K562 (cell line): ENCODE data around the gene ROPN1L. TPM values are rescaled to one million over a fixed set of nuclear protein-coding genes. Genes with fewer than 3 reads are reported as not detected.

Source experiments
- ATAC-seq: fragments of 200-7000 bp; cut with Tn5 transposase; 3 replicates; pipeline ENCODE4 v1.9.1; 2020; ENCODE audit warnings: moderate library complexity
- BruUV-seq: library from RNA; stranded (reverse); fragments of 400-500 nt; replicated peaks from 2 replicates; lab custom pipeline; 2021; lab: Mats Ljungman, UMichigan
- CTCF ChIA-PET: fragments of 300-600 bp; formaldehyde crosslinking; extraction: SDS; loops from one replicate; lab custom pipeline; 2021; ENCODE audit warnings: low intra/inter-chr PET ratio; lab: Yijun Ruan, JAX
- POLR2A ChIA-PET: fragments of 300-600, 350-650 bp; sonication (Branson Sonifier 250); formaldehyde crosslinking; extraction: SDS; loops from one replicate; lab custom pipeline; 2021; ENCODE audit warnings: antibody characterized with exemption, inconsistent platforms; lab: Yijun Ruan, JAX
- DNase-seq, 4 experiments: peaks; one replicate each; pipeline versions ENCODE4 v3.0.0 to v3.0.0-alpha.2; 2011 to 2018; ENCODE audit warnings: low spot score in 3 of 4, mixed read lengths in 3 of 4; ENCODE audit errors: extremely low read depth in 1 of 4
- FAIRE-seq: peaks from 2 replicates; lab custom pipeline; 2011; peaks lifted over from hg19 to GRCh38; lab: Jason Lieb, UNC
- H2AFZ ChIP-seq: 2 replicates; pipeline ENCODE4 v1.6.0; 2011; ENCODE audit warnings: low read depth, low read length, control low read depth, inconsistent platforms
- H3K27ac ChIP-seq: fragments of 200-600 bp; 3 replicates; pipeline ENCODE4 v1.8.0; 2011; ENCODE audit warnings: low read depth, mild to moderate bottlenecking, control low read depth, inconsistent platforms, low read length, moderate library complexity, mixed read lengths; ENCODE audit errors: extremely low read depth
- H3K27me3 ChIP-seq, 2 experiments: fragments of 300-600 bp in 1 of 2; 2 replicates in 1 of 2; 3 replicates in 1 of 2; pipeline versions ENCODE4 v1.6.0 to v1.8.0; 2011; ENCODE audit warnings: inconsistent platforms in 2 of 2, low read length in 2 of 2, mild to moderate bottlenecking in 1 of 2, mixed read lengths in 1 of 2, moderate library complexity in 1 of 2; ENCODE audit not compliant: control insufficient read depth in 2 of 2, insufficient read depth in 2 of 2
- H3K36me3 ChIP-seq: fragments of 300-600 bp; 3 replicates; pipeline ENCODE4 v1.8.0; 2011; ENCODE audit warnings: mild to moderate bottlenecking, low read length, inconsistent platforms; ENCODE audit not compliant: control insufficient read depth, insufficient read depth
- H3K4me1 ChIP-seq, 2 experiments: fragments of 200-600 bp in 1 of 2; replicated peaks in 1 of 2; 2 replicates in 1 of 2; 3 replicates in 1 of 2; pipeline versions ENCODE4 v1.5.1 to v1.8.0; 2011; ENCODE audit warnings: inconsistent platforms in 2 of 2, low read length in 2 of 2, mild to moderate bottlenecking in 1 of 2, mixed read lengths in 1 of 2, moderate library complexity in 1 of 2; ENCODE audit not compliant: control insufficient read depth in 2 of 2, insufficient read depth in 2 of 2
- H3K4me2 ChIP-seq: 2 replicates; pipeline ENCODE4 v1.6.1; 2011; ENCODE audit warnings: low read length, control low read depth, inconsistent platforms, mixed read lengths; ENCODE audit not compliant: insufficient read depth
- H3K4me3 ChIP-seq: fragments of 200-600 bp; sonication (generic), shearing (Covaris generic); 2 replicates; pipeline ENCODE4 v1.5.1; 2016; ENCODE audit warnings: control low read depth, inconsistent platforms
- H3K79me2 ChIP-seq: fragments of 200-600 bp; 3 replicates; pipeline ENCODE4 v1.8.0; 2011; ENCODE audit warnings: low read length, inconsistent platforms; ENCODE audit not compliant: control insufficient read depth, insufficient read depth
- H3K9ac ChIP-seq, 2 experiments: 2 replicates each; pipeline versions ENCODE4 v1.6.0 to v1.6.1; 2011; ENCODE audit warnings: low read depth in 2 of 2, low read length in 2 of 2, control low read depth in 1 of 2, inconsistent platforms in 1 of 2, mild to moderate bottlenecking in 1 of 2, mixed read lengths in 1 of 2; ENCODE audit not compliant: insufficient read depth in 1 of 2
- H3K9me1 ChIP-seq: one replicate; pipeline ENCODE4 v1.6.0; 2011; ENCODE audit warnings: inconsistent platforms, mild to moderate bottlenecking, low read length, moderate library complexity; ENCODE audit not compliant: control insufficient read depth, insufficient read depth
- H3K9me3 ChIP-seq: replicated peaks from 2 replicates; pipeline ENCODE4 v1.5.1; 2011; ENCODE audit warnings: low read depth, low read length, inconsistent platforms; ENCODE audit not compliant: control insufficient read depth, insufficient read depth
- H4K20me1 ChIP-seq: replicated peaks from 2 replicates; pipeline ENCODE4 v1.6.1; 2011; ENCODE audit warnings: low read length, inconsistent platforms, mixed read lengths; ENCODE audit not compliant: control insufficient read depth, insufficient read depth
- ELF4 ChIP-seq: fragments of 450-650 bp; formaldehyde crosslinking; IDR thresholded peaks from 2 replicates; pipeline ENCODE4 v1.4.0; 2022; ENCODE audit warnings: missing genetic modification characterization
- EWSR1 ChIP-seq: fragments of 450-650 bp; IDR thresholded peaks from 2 replicates; pipeline ENCODE4 v1.6.1; 2018; ENCODE audit warnings: borderline replicate concordance, mild to moderate bottlenecking, low read depth, moderate library complexity; ENCODE audit not compliant: partially characterized antibody
- RAD21 ChIP-seq, 2 experiments: fragments of 250-450 bp in 1 of 2; fragments of 450-650 bp in 1 of 2; sonication (Bioruptor Pico) in 1 of 2; formaldehyde crosslinking in 1 of 2; IDR thresholded peaks in 1 of 2; conservative IDR thresholded peaks in 1 of 2; 2 replicates each; pipeline versions ENCODE4 v1.4.0 to v1.8.0; 2020 to 2022; ENCODE audit warnings: mild to moderate bottlenecking in 2 of 2, moderate library complexity in 1 of 2
- SMAD2 ChIP-seq: fragments of 150-350 bp; IDR thresholded peaks from 2 replicates; pipeline ENCODE4 v1.6.1; 2014; ENCODE audit warnings: low read depth, mild to moderate bottlenecking, low read length
- ZFP36 ChIP-seq: fragments of 150-350 bp; IDR thresholded peaks from 2 replicates; pipeline ENCODE4 v1.6.1; 2018; ENCODE audit warnings: low read length, low read depth; ENCODE audit not compliant: partially characterized antibody
- ZNF24 ChIP-seq: fragments of 450-650 bp; IDR thresholded peaks from 2 replicates; pipeline ENCODE4 v1.6.1; 2016
- ZNF263 ChIP-seq: sonication (generic); formaldehyde crosslinking; IDR thresholded peaks from 2 replicates; pipeline ENCODE4 v1.8.0; 2022; ENCODE audit warnings: mild to moderate bottlenecking, missing genetic modification reagents, borderline replicate concordance
- WGBS: fragments of 100-300 bp; shearing (Covaris generic); methylation state at CpG from one replicate; pipeline ENCODE4 v1.1.6; 2016; ENCODE audit warnings: low coverage, mixed read lengths; ENCODE audit not compliant: insufficient coverage; ENCODE audit errors: missing lambda C conversion rate; 5-methylcytosine and 5-hydroxymethylcytosine counted together
- in situ Hi-C: fragments of 300-500 bp; cut with MboI; formaldehyde crosslinking; loops from 4 replicates; pipeline ENCODE4 v1.15.0; 2018; ENCODE audit warnings: inconsistent platforms, mixed read lengths
- intact Hi-C: fragments of 100-400 bp; cut with micrococcal nuclease; formaldehyde crosslinking; loops from 2 replicates; pipeline ENCODE4 v1.14.2; 2022
- polyA plus RNA-seq, 8 experiments: library from polyadenylated mRNA; depleted of rRNA in 4 of 8; stranded (reverse) in 5 of 8; unstranded in 3 of 8; fragments of >200 nt; fragmentation: Nextera tagmentation in 2 of 8; fragmentation: Illumina TruSeq in 1 of 8; extraction: Ambion mirVana in 2 of 8; extraction: Trizol in 1 of 8; gene quantifications; 2 replicates each; pipeline versions ENCODE4 v1.2.1 to v1.2.3, GENCODE V29; 2011 to 2014; ENCODE audit warnings: inconsistent platforms in 1 of 8, missing spikeins in 1 of 8
- total RNA-seq, 7 experiments: library from RNA; depleted of rRNA in 6 of 7; stranded (reverse); fragments of >200 nt in 6 of 7; fragmentation: Illumina TruSeq in 2 of 7; extraction: Trizol in 2 of 7; gene quantifications; 2 replicates each; pipeline versions ENCODE4 v1.2.1 to v1.2.3, GENCODE V29; 2011 to 2021; ENCODE audit warnings: low replicate concordance in 1 of 7
- TF ChIP-seq, protein P1 (sequence below): fragments of 250-450 bp; sonication (Bioruptor Pico); IDR thresholded peaks from 2 replicates; pipeline ENCODE4 v1.8.0; 2021; ENCODE audit warnings: moderate library complexity, mild to moderate bottlenecking, inconsistent platforms
- TF ChIP-seq, protein P2 (sequence below), 3 experiments: IDR thresholded peaks in 2 of 3; conservative IDR thresholded peaks in 1 of 3; 2 replicates each; pipeline ENCODE4 v1.5.1; 2011 to 2012; ENCODE audit warnings: low read length in 3 of 3, mild to moderate bottlenecking in 3 of 3, control low read depth in 2 of 3, improper control_type of control experiment in 1 of 3, inconsistent platforms in 1 of 3, low read depth in 1 of 3, mixed read lengths in 1 of 3, moderate library complexity in 1 of 3; ENCODE audit not compliant: insufficient read depth in 2 of 3

ROPN1L gene
- total and polyA plus RNA-seq, 9 of the 15 experiments (the other 6 are each of a cell fraction or from before 2014, with no cell fraction given): 0.04 to 0.85 (median 0.24) TPM; not detected in 3

- no peaks in the 10 kb centered on the region for H3K9me1 ChIP-seq
- POLR2A ChIA-PET: interaction anchor here (0.6 kb wide), 1 partner anchor 815 kb away, joined by 4 read pairs; no protein-coding TSS in a partner anchor
- H2AFZ ChIP-seq: no peak overlapping the region
- H3K9ac ChIP-seq: peak overlapping the region in 1 of 2 experiments; percentile 14; a peak in 2 of 4 replicates
- no peak overlapping the region for H3K4me3 ChIP-seq
- FAIRE-seq (no peak), DNase-seq (peak in 2 of 4 experiments; percentile 35 to 36), ATAC-seq (peak; percentile 71)
- H3K27me3 ChIP-seq: peaks cover 61 to 83% of the 10 kb centered on the region in 2 experiments
- peaks cover 10% of the 10 kb centered on the region; the same call in 1 of the 2 replicates for H4K20me1 ChIP-seq
- no peaks in the 10 kb centered on the region for H3K36me3 ChIP-seq
- CTCF ChIA-PET: interaction anchor here (1.0 kb wide), 1 partner anchor 170 kb away, joined by 4 read pairs; no protein-coding TSS in a partner anchor
- WGBS: 17% methylated on average over 20 of the region's 23 CpGs
- peaks cover 0 to 15% of the 10 kb centered on the region in 2 experiments; a peak in 2 of 5 replicates for H3K4me1 ChIP-seq
- intact Hi-C loops: loop anchor here (10.0 kb wide), 1 partner anchor 397 kb away; no protein-coding TSS in a partner anchor
- H3K27ac ChIP-seq: no peak overlapping the region
- H3K4me2 ChIP-seq: no peak overlapping the region
- BruUV-seq: no TSS peak
- in situ Hi-C loops: loop anchor here (25.0 kb wide), 1 partner anchor 704 kb away; no protein-coding TSS in a partner anchor
- H3K9me3 ChIP-seq: no peaks in the 10 kb centered on the region
- no peaks in the 10 kb centered on the region for H3K79me2 ChIP-seq
- TF ChIP-seq ELF4 (CRISPR knock-in tag) (no peak), RAD21 (CRISPR knock-in tag; conservative IDR thresholded peaks at IDR 0.05 in 1 of 2, IDR thresholded peaks at IDR 0.05 in 1 of 2) (peak in 1 of 2 experiments; percentile 55; a peak in 2 of 4 replicates), ZNF24 (no peak), EWSR1 (no peak), SMAD2 (no peak), ZNF263 (CRISPR knock-in tag) (peak; percentile 94), ZFP36 (no peak)
- TF ChIP-seq, protein P1, sequence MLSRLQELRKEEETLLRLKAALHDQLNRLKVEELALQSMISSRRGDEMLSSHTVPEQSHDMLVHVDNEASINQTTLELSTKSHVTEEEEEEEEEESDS: no peak
- TF ChIP-seq, protein P2, sequence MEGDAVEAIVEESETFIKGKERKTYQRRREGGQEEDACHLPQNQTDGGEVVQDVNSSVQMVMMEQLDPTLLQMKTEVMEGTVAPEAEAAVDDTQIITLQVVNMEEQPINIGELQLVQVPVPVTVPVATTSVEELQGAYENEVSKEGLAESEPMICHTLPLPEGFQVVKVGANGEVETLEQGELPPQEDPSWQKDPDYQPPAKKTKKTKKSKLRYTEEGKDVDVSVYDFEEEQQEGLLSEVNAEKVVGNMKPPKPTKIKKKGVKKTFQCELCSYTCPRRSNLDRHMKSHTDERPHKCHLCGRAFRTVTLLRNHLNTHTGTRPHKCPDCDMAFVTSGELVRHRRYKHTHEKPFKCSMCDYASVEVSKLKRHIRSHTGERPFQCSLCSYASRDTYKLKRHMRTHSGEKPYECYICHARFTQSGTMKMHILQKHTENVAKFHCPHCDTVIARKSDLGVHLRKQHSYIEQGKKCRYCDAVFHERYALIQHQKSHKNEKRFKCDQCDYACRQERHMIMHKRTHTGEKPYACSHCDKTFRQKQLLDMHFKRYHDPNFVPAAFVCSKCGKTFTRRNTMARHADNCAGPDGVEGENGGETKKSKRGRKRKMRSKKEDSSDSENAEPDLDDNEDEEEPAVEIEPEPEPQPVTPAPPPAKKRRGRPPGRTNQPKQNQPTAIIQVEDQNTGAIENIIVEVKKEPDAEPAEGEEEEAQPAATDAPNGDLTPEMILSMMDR (IDR thresholded peaks at IDR 0.05 in 2 of 3, conservative IDR thresholded peaks at IDR 0.05 in 1 of 3; ENCODE audit: insufficient read depth in 2 of 3, low read depth in 1 of 3, low read length in 3 of 3): peak; percentile 27 to 43 (median 34); a peak in 3 of 6 replicates
Observed at GRCh38 chr5:10457682-10458574, 16.2 kb downstream of the ROPN1L start.
